GM06990 (cell line): Measurements from ENCODE around the gene CCNJ.
A peak's percentile ranks its signal among the peaks of the same experiment; 100 is the strongest.

Source experiments
- DNase-seq: peaks from one replicate; pipeline ENCODE4 v3.0.0-alpha.2; 2011; ENCODE audit not compliant: insufficient read length; ENCODE audit errors: extremely low read depth
- H3K27me3 ChIP-seq: replicated peaks from 2 replicates; pipeline ENCODE4 v1.6.0; 2011; ENCODE audit warnings: low read length; ENCODE audit not compliant: control insufficient read depth, insufficient read depth
- H3K36me3 ChIP-seq: 2 replicates; pipeline ENCODE4 v1.5.1; 2011; ENCODE audit warnings: low read length; ENCODE audit not compliant: control insufficient read depth, insufficient read depth
- H3K4me3 ChIP-seq: replicated peaks from 2 replicates; pipeline ENCODE4 v1.5.1; 2011; ENCODE audit warnings: low read depth, mild to moderate bottlenecking, control low read depth, low read length
- TF ChIP-seq, protein P1 (sequence below): IDR thresholded peaks from 2 replicates; pipeline ENCODE4 v1.5.1; 2011; ENCODE audit warnings: low read length, control low read depth, mild to moderate bottlenecking, inconsistent platforms; ENCODE audit not compliant: insufficient read depth, poor library complexity, severe bottlenecking

CCNJ gene

GRCh38 chr10:96074776-96075175 is 31.4 kb downstream of the CCNJ start:
- no peaks in the 10 kb centered on the region for H3K36me3 ChIP-seq
- no peaks in the 10 kb centered on the region for H3K27me3 ChIP-seq
- no peak for DNase-seq
- H3K4me3 ChIP-seq = no peak overlapping the region
- TF ChIP-seq, protein P1, sequence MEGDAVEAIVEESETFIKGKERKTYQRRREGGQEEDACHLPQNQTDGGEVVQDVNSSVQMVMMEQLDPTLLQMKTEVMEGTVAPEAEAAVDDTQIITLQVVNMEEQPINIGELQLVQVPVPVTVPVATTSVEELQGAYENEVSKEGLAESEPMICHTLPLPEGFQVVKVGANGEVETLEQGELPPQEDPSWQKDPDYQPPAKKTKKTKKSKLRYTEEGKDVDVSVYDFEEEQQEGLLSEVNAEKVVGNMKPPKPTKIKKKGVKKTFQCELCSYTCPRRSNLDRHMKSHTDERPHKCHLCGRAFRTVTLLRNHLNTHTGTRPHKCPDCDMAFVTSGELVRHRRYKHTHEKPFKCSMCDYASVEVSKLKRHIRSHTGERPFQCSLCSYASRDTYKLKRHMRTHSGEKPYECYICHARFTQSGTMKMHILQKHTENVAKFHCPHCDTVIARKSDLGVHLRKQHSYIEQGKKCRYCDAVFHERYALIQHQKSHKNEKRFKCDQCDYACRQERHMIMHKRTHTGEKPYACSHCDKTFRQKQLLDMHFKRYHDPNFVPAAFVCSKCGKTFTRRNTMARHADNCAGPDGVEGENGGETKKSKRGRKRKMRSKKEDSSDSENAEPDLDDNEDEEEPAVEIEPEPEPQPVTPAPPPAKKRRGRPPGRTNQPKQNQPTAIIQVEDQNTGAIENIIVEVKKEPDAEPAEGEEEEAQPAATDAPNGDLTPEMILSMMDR = no peak

- TF ChIP-seq, protein P1 = no peak
- DNase-seq = no peak
- H3K36me3 ChIP-seq = no peaks in the 10 kb centered on the region
- H3K4me3 ChIP-seq = no peak overlapping the region
- no peaks in the 10 kb centered on the region for H3K27me3 ChIP-seq
Measured at GRCh38 chr10:96075977-96076376, 32.6 kb downstream of the CCNJ start.

DNA sequence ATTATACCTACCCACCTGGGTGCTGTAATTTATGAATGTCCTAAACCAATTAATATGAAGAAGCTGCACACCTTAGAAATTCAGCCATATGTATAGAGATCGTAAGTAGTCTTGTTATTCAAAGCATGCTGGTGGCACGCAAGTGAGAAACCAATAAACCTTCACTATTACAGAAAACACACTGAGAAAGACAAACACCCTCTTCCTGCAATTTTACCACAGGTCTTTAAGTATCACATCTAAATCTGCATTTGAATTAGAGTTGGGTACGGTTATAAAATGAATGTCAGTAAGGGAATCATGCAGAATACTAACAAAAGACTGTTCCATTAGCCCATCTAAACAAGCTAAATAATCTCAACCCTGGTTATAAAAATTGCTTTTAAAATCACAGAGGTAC is 33.8 kb downstream of the CCNJ start:
- Histone ChIP-seq H3K4me3 (no peak overlapping the region), H3K27me3 (no peaks in the 10 kb centered on the region), H3K36me3 (no peaks in the 10 kb centered on the region)
- TF ChIP-seq, protein P1 = no peak
- DNase-seq = no peak

- H3K36me3 ChIP-seq = no peaks in the 10 kb centered on the region
- no peaks in the 10 kb centered on the region for H3K27me3 ChIP-seq
- H3K4me3 ChIP-seq = no peak overlapping the region
- TF ChIP-seq, protein P1 = no peak
- no peak for DNase-seq
Measured at GRCh38 chr10:96082153-96082552, 38.8 kb downstream of the CCNJ start.

GRCh38 chr10:96082748-96083147 is 39.4 kb downstream of the CCNJ start:
- no peaks in the 10 kb centered on the region for H3K36me3 ChIP-seq
- TF ChIP-seq, protein P1 = no peak
- no peak overlapping the region for H3K4me3 ChIP-seq
- DNase-seq = no peak
- H3K27me3 ChIP-seq = no peaks in the 10 kb centered on the region

DNA sequence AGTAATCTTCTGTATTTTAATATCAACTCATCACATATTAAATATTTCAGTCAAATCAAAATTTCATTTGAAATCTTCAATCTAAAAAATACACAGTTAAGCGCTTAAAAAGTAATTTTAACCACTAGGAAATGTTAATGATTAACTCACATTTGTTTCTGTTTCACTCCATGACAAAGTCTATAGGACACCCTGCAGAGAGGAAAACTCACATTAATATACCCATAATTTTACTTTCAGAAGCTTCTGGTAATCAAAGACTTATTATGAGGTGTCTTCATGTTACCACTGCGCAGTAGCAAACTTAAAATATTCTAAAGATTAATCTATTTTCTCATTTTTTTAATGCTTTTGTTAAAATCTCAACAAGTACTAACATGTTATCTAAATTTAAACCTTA is 45.7 kb downstream of the CCNJ start:
- TF ChIP-seq, protein P1 = no peak
- Histone ChIP-seq H3K4me3 (peak overlapping the region; percentile 88), H3K36me3 (no peaks in the 10 kb centered on the region), H3K27me3 (no peaks in the 10 kb centered on the region)
- DNase-seq = no peak
